Measurements from ENCODE around the gene IL1RAPL1. TPM values are rescaled to one million over a fixed set of nuclear protein-coding genes. Genes with fewer than 3 reads are reported as not detected.

The IL1RAPL1 gene
- total and polyA plus RNA-seq, 2 donors (not counting 3 experiments of a cell fraction or from before 2014, with no cell fraction given) = 0.79 to 1.3 TPM

GRCh38 chrX:29012867-29013266 lies 425.6 kb downstream of the IL1RAPL1 start:
- H2AFZ ChIP-seq (ENCODE audit: low read depth, low read length) = no peak overlapping the region
- TF ChIP-seq GATA2 (IDR thresholded peaks at IDR 0.05; ENCODE audit: insufficient read depth, insufficient read length, low read depth, low read length) = no peak
- no peak for TF ChIP-seq FOS (IDR thresholded peaks at IDR 0.05; ENCODE audit: borderline replicate concordance, insufficient read depth, low read length)
- TF ChIP-seq EZH2 (IDR thresholded peaks at IDR 0.05; ENCODE audit: borderline replicate concordance, low read depth, low read length, severe bottlenecking) = no peak
- TF ChIP-seq POLR2AphosphoS5 (IDR thresholded peaks at IDR 0.05; ENCODE audit: insufficient read depth, low read depth, low read length) = no peak
- TF ChIP-seq MYC (IDR thresholded peaks at IDR 0.05; ENCODE audit: low read depth, low read length) = no peak
- no peak for TF ChIP-seq POLR2A (IDR thresholded peaks at IDR 0.05; ENCODE audit: low read depth, low read length)
- no peak for TF ChIP-seq CTCF (IDR thresholded peaks at IDR 0.05; ENCODE audit: extremely low read depth in 1 of 2, insufficient read depth in 1 of 2, low read depth in 1 of 2, low read length in 2 of 2)
- no peak for TF ChIP-seq JUN (IDR thresholded peaks at IDR 0.05; ENCODE audit: borderline replicate concordance, insufficient read depth, insufficient read length, low read depth)
- TF ChIP-seq, protein P1, sequence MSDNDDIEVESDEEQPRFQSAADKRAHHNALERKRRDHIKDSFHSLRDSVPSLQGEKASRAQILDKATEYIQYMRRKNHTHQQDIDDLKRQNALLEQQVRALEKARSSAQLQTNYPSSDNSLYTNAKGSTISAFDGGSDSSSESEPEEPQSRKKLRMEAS (IDR thresholded peaks at IDR 0.05; ENCODE audit: insufficient read depth, insufficient read length) = no peak
- no peaks in the 10 kb centered on the region for H3K9me3 ChIP-seq (replicated peaks; ENCODE audit: control insufficient read depth, insufficient read depth, low read length)
- H3K4me1 ChIP-seq (ENCODE audit: control insufficient read depth, extremely low read depth, insufficient read depth, low read length) = peaks cover 3% of the 10 kb centered on the region
- no peaks in the 10 kb centered on the region for H3K27me3 ChIP-seq (ENCODE audit: control insufficient read depth in 2 of 2, insufficient read depth in 2 of 2, low read length in 2 of 2)
- H3K36me3 ChIP-seq (ENCODE audit: control insufficient read depth in 2 of 2, extremely low read depth in 1 of 2, insufficient read depth in 2 of 2, low read length in 2 of 2) = no peaks in the 10 kb centered on the region
- H3K27ac ChIP-seq (ENCODE audit: insufficient read depth, low read depth, low read length) = no peak overlapping the region
- H3K9me1 ChIP-seq (replicated peaks; ENCODE audit: control insufficient read depth, extremely low read depth, insufficient read depth, low read length) = no peaks in the 10 kb centered on the region
- no peaks in the 10 kb centered on the region for H3K79me2 ChIP-seq (ENCODE audit: control insufficient read depth, insufficient read depth, low read length)
- no peak overlapping the region for H3K4me3 ChIP-seq (replicated peaks in 1 of 3; ENCODE audit: insufficient read depth in 1 of 3, low read depth in 1 of 3, low read length in 3 of 3)
- H3K9ac ChIP-seq (replicated peaks; ENCODE audit: extremely low read depth, insufficient read depth, low read length) = no peak overlapping the region
- no peaks in the 10 kb centered on the region for H4K20me1 ChIP-seq (replicated peaks; ENCODE audit: control insufficient read depth, extremely low read depth, insufficient read depth, low read length)
- no peak overlapping the region for H3K4me2 ChIP-seq (ENCODE audit: insufficient read depth, low read length)
- ChIA-PET CTCF (interaction anchor here (0.6 kb wide), 1 partner anchor 18 kb away, joined by 3 read pairs; no protein-coding TSS in a partner anchor), POLR2A (no interaction called here)
- BruUV-seq (replicated peaks) = no TSS peak
- FAIRE-seq (no peak), DNase-seq (ENCODE audit: low read depth, low spot score) (no peak)
- dilution Hi-C loops (cut with MboI; ENCODE audit: extremely low pct_ligation_motif_present, low sequenced_read_pairs) (no loop called here), intact Hi-C loops (cut with micrococcal nuclease) (no loop called here)

Measured in endothelial cell of umbilical vein (primary cell).